Neural cell (in vitro differentiated cells): Measurements from ENCODE around the gene CDC45. TPM values are rescaled to one million over a fixed set of nuclear protein-coding genes. Genes with fewer than 3 reads are reported as not detected.

Source experiments
- H2AFZ ChIP-seq: fragments of 200-600, 300-800 bp; sonication (generic), shearing (Covaris generic); 2 replicates; pipeline ENCODE4 v1.6.0; 2014; ENCODE audit warnings: low read depth, mild to moderate bottlenecking, antibody characterized with exemption, low read length, moderate library complexity
- H3F3A ChIP-seq: fragments of 200-600 bp; shearing (Covaris generic); 2 replicates; pipeline ENCODE4 v1.6.1; 2016; ENCODE audit warnings: mild to moderate bottlenecking, moderate library complexity, mixed read lengths, antibody characterized with exemption, low read length; ENCODE audit not compliant: insufficient read depth, poor library complexity, severe bottlenecking
- H3K27ac ChIP-seq: fragments of 200-600, 300-800 bp; sonication (generic), shearing (Covaris generic); 2 replicates; pipeline ENCODE4 v1.5.1; 2014; ENCODE audit warnings: mild to moderate bottlenecking, low read length, moderate library complexity
- H3K27me3 ChIP-seq: fragments of 300-800, 200-600 bp; sonication (generic), shearing (Covaris generic); 2 replicates; pipeline ENCODE4 v1.6.0; 2014; ENCODE audit warnings: mild to moderate bottlenecking, low read depth, low read length, moderate library complexity; ENCODE audit not compliant: insufficient read depth
- H3K36me3 ChIP-seq: fragments of 300-800, 200-600 bp; sonication (generic), shearing (Covaris generic); 2 replicates; pipeline ENCODE4 v1.5.1; 2014; ENCODE audit warnings: mild to moderate bottlenecking, antibody characterized with exemption, low read length, moderate library complexity; ENCODE audit not compliant: insufficient read depth
- H3K4me2 ChIP-seq: fragments of 300-800, 200-600 bp; sonication (generic), shearing (Covaris generic); 2 replicates; pipeline ENCODE4 v1.6.0; 2014; ENCODE audit warnings: mild to moderate bottlenecking, low read length
- H3K4me3 ChIP-seq: fragments of 300-800, 200-600 bp; sonication (generic), shearing (Covaris generic); 2 replicates; pipeline ENCODE4 v1.5.1; 2014; ENCODE audit warnings: mild to moderate bottlenecking, low read length, moderate library complexity
- H3K79me2 ChIP-seq: fragments of 200-600 bp; shearing (Covaris generic); replicated peaks from 2 replicates; pipeline ENCODE4 v1.6.0; 2014; ENCODE audit warnings: mild to moderate bottlenecking, low read length, moderate library complexity; ENCODE audit not compliant: insufficient read depth
- H3K9ac ChIP-seq: fragments of 300-800, 200-600 bp; sonication (generic), shearing (Covaris generic); 2 replicates; pipeline ENCODE4 v1.6.1; 2016; ENCODE audit warnings: mild to moderate bottlenecking, low read length, mixed read lengths
- H3K9me2 ChIP-seq: fragments of 200-600 bp; shearing (Covaris generic); 2 replicates; pipeline ENCODE4 v1.6.1; 2016; ENCODE audit warnings: mild to moderate bottlenecking, low read length, mixed read lengths; ENCODE audit not compliant: insufficient read depth
- H3K9me3 ChIP-seq: fragments of 200-600, 300-800 bp; sonication (generic), shearing (Covaris generic); 2 replicates; pipeline ENCODE4 v1.6.1; 2016; ENCODE audit warnings: mild to moderate bottlenecking, mixed run types, low read length, moderate library complexity, mixed read lengths
- H4K20me1 ChIP-seq: fragments of 200-600 bp; shearing (Covaris generic); 2 replicates; pipeline ENCODE4 v1.6.1; 2016; ENCODE audit warnings: mild to moderate bottlenecking, mixed run types; ENCODE audit not compliant: insufficient read depth
- CTCF ChIP-seq: fragments of 450-650 bp; IDR thresholded peaks from 2 replicates; pipeline ENCODE4 v1.5.1; 2014; ENCODE audit warnings: antibody characterized with exemption, mild to moderate bottlenecking, moderate library complexity; ENCODE audit not compliant: poor library complexity, severe bottlenecking
- EP300 ChIP-seq: fragments of 450-650 bp; conservative IDR thresholded peaks from 2 replicates; pipeline ENCODE4 v1.6.1; 2014; ENCODE audit warnings: antibody characterized with exemption, mild to moderate bottlenecking, moderate library complexity; ENCODE audit not compliant: poor library complexity, severe bottlenecking
- EZH2 ChIP-seq: fragments of 200-600, 300-800 bp; shearing (Covaris generic), sonication (generic); IDR thresholded peaks from 2 replicates; pipeline ENCODE4 v1.6.1; 2014; ENCODE audit warnings: antibody characterized with exemption, low read length, borderline replicate concordance, mild to moderate bottlenecking; ENCODE audit not compliant: insufficient read depth, poor library complexity, severe bottlenecking
- MXI1 ChIP-seq: fragments of 450-650 bp; conservative IDR thresholded peaks from 2 replicates; pipeline ENCODE4 v1.6.1; 2014; ENCODE audit warnings: antibody characterized with exemption, mild to moderate bottlenecking; ENCODE audit not compliant: poor library complexity, severe bottlenecking
- POLR2AphosphoS5 ChIP-seq: IDR thresholded peaks from 2 replicates; pipeline ENCODE4 v1.6.1; 2012
- RAD21 ChIP-seq: fragments of 450-650 bp; conservative IDR thresholded peaks from 2 replicates; pipeline ENCODE4 v1.6.1; 2014; ENCODE audit warnings: antibody characterized with exemption, mild to moderate bottlenecking, moderate library complexity
- REST ChIP-seq: IDR thresholded peaks from 2 replicates; pipeline ENCODE4 v1.6.1; 2012; ENCODE audit warnings: borderline replicate concordance
- SMC3 ChIP-seq: fragments of 450-650 bp; conservative IDR thresholded peaks from 2 replicates; pipeline ENCODE4 v1.6.1; 2014; ENCODE audit warnings: antibody characterized with exemption, mild to moderate bottlenecking, moderate library complexity; ENCODE audit not compliant: poor library complexity
- TAF1 ChIP-seq: IDR thresholded peaks from 2 replicates; pipeline ENCODE4 v1.6.1; 2012; ENCODE audit warnings: low read depth
- polyA plus RNA-seq: library from polyadenylated mRNA; depleted of rRNA; stranded (reverse); fragments of >200 nt; gene quantifications from 2 replicates; pipeline ENCODE4 v1.2.3, GENCODE V29; 2014

The CDC45 gene
- polyA plus RNA-seq, 1 donor from 2014 or later: 3.2 TPM

DNA sequence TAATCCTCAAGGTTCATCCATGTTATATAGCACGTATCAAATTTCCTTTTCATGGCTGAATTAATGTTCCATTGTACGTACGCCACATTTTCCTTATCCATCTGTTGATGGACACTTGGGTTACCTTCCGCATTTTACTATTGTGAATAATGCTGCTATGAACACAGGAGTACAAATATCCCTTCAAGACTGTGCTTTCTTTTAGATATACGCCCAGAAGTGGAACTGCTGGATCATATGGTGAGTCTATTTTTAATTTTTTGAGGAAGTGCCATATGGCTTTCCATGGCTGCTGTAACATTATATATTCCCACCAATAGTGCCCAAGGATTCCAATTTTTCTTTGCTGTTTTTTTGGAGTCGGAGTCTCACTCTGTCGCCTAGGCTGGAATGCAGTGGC lies 41.4 kb upstream of the CDC45 start:
- H3K9ac ChIP-seq: no peak overlapping the region
- no peak overlapping the region for H2AFZ ChIP-seq
- no peak overlapping the region for H3K27ac ChIP-seq
- H3K79me2 ChIP-seq: peaks cover 29% of the 10 kb centered on the region
- TF ChIP-seq POLR2AphosphoS5 (no peak), REST (no peak), MXI1 (no peak), RAD21 (no peak), TAF1 (no peak), EP300 (no peak), CTCF (no peak), SMC3 (no peak), EZH2 (no peak)
- peaks cover 9% of the 10 kb centered on the region for H3K36me3 ChIP-seq
- H3K27me3 ChIP-seq: no peaks in the 10 kb centered on the region
- H4K20me1 ChIP-seq: no peaks in the 10 kb centered on the region
- H3K9me2 ChIP-seq: no peaks in the 10 kb centered on the region
- H3K4me2 ChIP-seq: no peak overlapping the region
- H3F3A ChIP-seq: no peaks in the 10 kb centered on the region
- H3K4me3 ChIP-seq: no peak overlapping the region
- H3K9me3 ChIP-seq: no peaks in the 10 kb centered on the region

DNA sequence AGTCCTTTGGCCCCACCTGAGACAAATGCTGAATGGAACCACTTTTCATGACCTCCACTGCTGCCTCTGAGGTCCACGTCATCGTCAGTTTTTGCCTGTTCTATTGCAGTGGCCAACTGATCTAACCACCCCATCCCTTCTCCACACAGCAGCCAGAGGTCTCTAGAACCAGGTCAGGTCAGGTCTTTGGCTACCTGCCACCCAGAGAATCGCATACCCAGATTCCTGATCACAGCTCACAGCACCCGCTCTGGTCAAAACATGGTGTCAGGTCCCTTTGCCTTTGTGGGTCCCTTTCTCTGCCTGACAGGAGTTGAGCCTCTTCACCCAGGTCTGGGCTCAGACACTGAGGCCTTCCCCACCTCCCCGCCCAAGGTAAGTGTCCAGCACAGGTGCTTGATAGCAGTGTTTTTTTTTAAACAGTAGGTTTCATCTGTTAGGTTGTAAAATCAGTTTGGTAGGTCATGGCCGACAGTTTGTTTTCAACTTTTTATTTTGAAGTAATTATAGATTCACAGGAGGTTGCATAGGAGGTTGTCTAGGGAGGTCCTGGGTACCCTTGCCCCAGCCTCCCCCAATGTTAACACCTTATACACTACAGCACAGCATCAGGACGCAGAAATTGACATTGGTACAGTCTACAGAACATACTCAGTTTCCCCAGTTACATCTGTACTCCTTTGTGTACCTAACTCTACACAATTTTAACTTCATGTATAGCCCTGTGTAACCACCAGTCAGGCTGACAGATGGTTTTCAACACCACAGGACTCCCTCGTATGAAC lies 39.1 kb upstream of the CDC45 start:
- H3K9me3 ChIP-seq: no peaks in the 10 kb centered on the region
- no peak overlapping the region for H3K27ac ChIP-seq
- H3K27me3 ChIP-seq: no peaks in the 10 kb centered on the region
- H2AFZ ChIP-seq: no peak overlapping the region
- peaks cover 9% of the 10 kb centered on the region for H3K36me3 ChIP-seq
- no peaks in the 10 kb centered on the region for H3K9me2 ChIP-seq
- H3K4me3 ChIP-seq: no peak overlapping the region
- H4K20me1 ChIP-seq: no peaks in the 10 kb centered on the region
- H3F3A ChIP-seq: no peaks in the 10 kb centered on the region
- TF ChIP-seq CTCF: no peak
- TF ChIP-seq MXI1: no peak
- TF ChIP-seq RAD21: no peak
- no peak for TF ChIP-seq POLR2AphosphoS5
- TF ChIP-seq EZH2: no peak
- TF ChIP-seq EP300: no peak
- TF ChIP-seq TAF1: no peak
- no peak for TF ChIP-seq REST
- no peak for TF ChIP-seq SMC3
- H3K79me2 ChIP-seq: peaks cover 47% of the 10 kb centered on the region
- no peak overlapping the region for H3K4me2 ChIP-seq
- H3K9ac ChIP-seq: no peak overlapping the region
